Hindlimb muscle (tissue), 1 donor: ENCODE data around the gene MAP1A. TPM values are rescaled to one million over a fixed set of nuclear protein-coding genes. Genes with fewer than 3 reads are reported as not detected.

Source experiments
- DNase-seq: peaks from one replicate; pipeline ENCODE4 v3.0.0-alpha.2; 2013
- polyA plus RNA-seq: library from polyadenylated mRNA; unstranded; fragments of 120-200 nt; gene quantifications from one replicate; pipeline ENCODE4 v1.2.1, GENCODE V29; 2013; ENCODE audit not compliant: insufficient read length

The MAP1A gene
- polyA plus RNA-seq, 1 donor = 45.2 TPM

GRCh38 chr15:43511012-43511885 is 6.2 kb upstream of the MAP1A start:
- DNase-seq = no peak

GRCh38 chr15:43513550-43513949 is 3.9 kb upstream of the MAP1A start:
- DNase-seq = no peak

- DNase-seq = peak; percentile 87
These were observed 3.0 kb upstream of the MAP1A start for GRCh38 chr15:43514241-43515057.

GRCh38 chr15:43515741-43516140 is 1.7 kb upstream of the MAP1A start:
- no peak for DNase-seq

- DNase-seq = peak; percentile 23
These were observed 1.2 kb upstream of the MAP1A start for GRCh38 chr15:43516185-43516584.

GRCh38 chr15:43516801-43517353 is 531 bp upstream of the MAP1A start:
- DNase-seq = peak; percentile 19

- DNase-seq = peak; percentile 74
These were observed 871 bp downstream of the MAP1A start for GRCh38 chr15:43518197-43518761.

- DNase-seq = no peak
These were observed 1.8 kb downstream of the MAP1A start for GRCh38 chr15:43519196-43519595.

- DNase-seq = no peak
These were observed 2.7 kb downstream of the MAP1A start for GRCh38 chr15:43520138-43520537.

- no peak for DNase-seq
These were observed 4.0 kb downstream of the MAP1A start for GRCh38 chr15:43521419-43521818.

GRCh38 chr15:43522247-43522646 is 4.8 kb downstream of the MAP1A start:
- no peak for DNase-seq

- no peak for DNase-seq
These were observed 6.2 kb downstream of the MAP1A start for GRCh38 chr15:43523646-43524045.

- DNase-seq = no peak
These were observed 6.9 kb downstream of the MAP1A start for GRCh38 chr15:43524254-43524845.

GRCh38 chr15:43525131-43525530 is 7.7 kb downstream of the MAP1A start:
- no peak for DNase-seq

GRCh38 chr15:43526261-43526930 is 9.0 kb downstream of the MAP1A start:
- no peak for DNase-seq

- DNase-seq = no peak
These were observed 9.8 kb downstream of the MAP1A start for GRCh38 chr15:43527016-43527801.

- no peak for DNase-seq
These were observed 10.6 kb downstream of the MAP1A start for GRCh38 chr15:43527802-43528541.

GRCh38 chr15:43528542-43529007 is 11.2 kb downstream of the MAP1A start:
- no peak for DNase-seq

GRCh38 chr15:43529141-43529540 is 11.7 kb downstream of the MAP1A start:
- no peak for DNase-seq
